Prostate gland (tissue), 2 donors: Measurements from ENCODE around the gene ATP10B. TPM values are rescaled to one million over a fixed set of nuclear protein-coding genes. Genes with fewer than 3 reads are reported as not detected.

Experiments
- DNase-seq: peaks from one replicate; pipeline ENCODE4 v3.0.0-alpha.2; 2019; ENCODE audit warnings: low spot score
- H3K27ac ChIP-seq, 2 donors: fragments of 200-600 bp; sonication (generic); 2 replicates each; pipeline ENCODE4 v1.5.1; 2017 to 2019
- H3K27me3 ChIP-seq: fragments of 200-600 bp; sonication (generic); replicated peaks from 2 replicates; pipeline ENCODE4 v1.5.1; 2019; ENCODE audit not compliant: insufficient read depth
- H3K36me3 ChIP-seq, 2 donors: fragments of 200-600 bp; sonication (generic); 1 replicate in 1 of 2; 2 replicates in 1 of 2; pipeline versions ENCODE4 v1.5.1 to v1.8.1; 2017 to 2019
- H3K4me1 ChIP-seq: fragments of 200-600 bp; sonication (generic); replicated peaks from 2 replicates; pipeline ENCODE4 v1.5.1; 2019
- H3K4me3 ChIP-seq, 2 donors: fragments of 200-600 bp; sonication (generic); 2 replicates each; pipeline ENCODE4 v1.5.1; 2017 to 2019
- H3K9me3 ChIP-seq: fragments of 200-600 bp; sonication (generic); 2 replicates; pipeline ENCODE4 v1.5.1; 2017
- POLR2A ChIP-seq: fragments of 450-650 bp; IDR thresholded peaks from one replicate; pipeline ENCODE4 v1.6.1; 2016; ENCODE audit warnings: antibody characterized with exemption, mild to moderate bottlenecking
- POLR2AphosphoS5 ChIP-seq: sonication (generic); formaldehyde crosslinking; IDR thresholded peaks from one replicate; pipeline ENCODE4 v1.6.1; 2017; ENCODE audit warnings: antibody characterized with exemption
- WGBS: methylation state at CpG from one replicate; pipeline ENCODE4 v1.1.5; 2018; 5-methylcytosine and 5-hydroxymethylcytosine counted together
- intact Hi-C: fragments of 100-400 bp; cut with DNase I; formaldehyde crosslinking; loops from one replicate; pipeline ENCODE4 v1.14.2; 2022
- total RNA-seq, 2 donors: library from RNA; depleted of rRNA; stranded (reverse); fragments of >200 nt; gene quantifications; one replicate each; pipeline ENCODE4 v1.1.0, GENCODE V29; 2016
- TF ChIP-seq, protein P1 (sequence below), 4 experiments: fragments of 200-600 bp in 2 of 4; fragments of 450-650 bp in 2 of 4; sonication (generic) in 2 of 4; IDR thresholded peaks; 1 replicate in 3 of 4; 2 replicates in 1 of 4; pipeline ENCODE4 v1.5.1; 2016 to 2019; ENCODE audit warnings: antibody characterized with exemption in 4 of 4, mild to moderate bottlenecking in 2 of 4, moderate library complexity in 2 of 4

ATP10B gene
- total RNA-seq, 2 donors from 2014 or later: 0.74 TPM; not detected in 1

DNA sequence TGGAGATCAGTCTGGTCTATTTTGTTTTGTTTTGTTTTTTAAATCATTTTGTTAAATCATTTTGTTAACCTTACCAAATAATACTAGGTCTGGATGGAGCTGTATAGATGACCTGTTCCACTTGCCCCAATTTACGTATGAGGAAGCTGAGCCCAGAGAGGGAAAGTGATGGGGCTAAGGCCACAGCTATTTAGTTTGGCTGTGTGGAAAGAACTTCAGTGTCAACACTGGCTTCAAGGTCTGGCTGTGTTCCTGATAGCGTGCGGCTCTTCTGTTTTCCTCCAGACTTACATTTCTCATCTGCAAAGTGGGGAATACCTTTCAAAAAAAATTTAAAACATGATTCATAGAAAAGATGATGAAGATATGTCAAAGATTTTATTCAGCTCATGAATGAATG is 317.9 kb downstream of the ATP10B start:
- Histone ChIP-seq H3K36me3 (no peaks in the 10 kb centered on the region), H3K4me3 (no peak overlapping the region), H3K4me1 (no peaks in the 10 kb centered on the region), H3K9me3 (no peaks in the 10 kb centered on the region), H3K27me3 (no peaks in the 10 kb centered on the region), H3K27ac (no peak overlapping the region)
- intact Hi-C loops: no loop called here
- DNase-seq: no peak
- TF ChIP-seq POLR2A (no peak), POLR2AphosphoS5 (no peak)
- TF ChIP-seq, protein P1, sequence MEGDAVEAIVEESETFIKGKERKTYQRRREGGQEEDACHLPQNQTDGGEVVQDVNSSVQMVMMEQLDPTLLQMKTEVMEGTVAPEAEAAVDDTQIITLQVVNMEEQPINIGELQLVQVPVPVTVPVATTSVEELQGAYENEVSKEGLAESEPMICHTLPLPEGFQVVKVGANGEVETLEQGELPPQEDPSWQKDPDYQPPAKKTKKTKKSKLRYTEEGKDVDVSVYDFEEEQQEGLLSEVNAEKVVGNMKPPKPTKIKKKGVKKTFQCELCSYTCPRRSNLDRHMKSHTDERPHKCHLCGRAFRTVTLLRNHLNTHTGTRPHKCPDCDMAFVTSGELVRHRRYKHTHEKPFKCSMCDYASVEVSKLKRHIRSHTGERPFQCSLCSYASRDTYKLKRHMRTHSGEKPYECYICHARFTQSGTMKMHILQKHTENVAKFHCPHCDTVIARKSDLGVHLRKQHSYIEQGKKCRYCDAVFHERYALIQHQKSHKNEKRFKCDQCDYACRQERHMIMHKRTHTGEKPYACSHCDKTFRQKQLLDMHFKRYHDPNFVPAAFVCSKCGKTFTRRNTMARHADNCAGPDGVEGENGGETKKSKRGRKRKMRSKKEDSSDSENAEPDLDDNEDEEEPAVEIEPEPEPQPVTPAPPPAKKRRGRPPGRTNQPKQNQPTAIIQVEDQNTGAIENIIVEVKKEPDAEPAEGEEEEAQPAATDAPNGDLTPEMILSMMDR (IDR thresholded peaks at IDR 0.05): no peak
- 51% methylated on average over 3 of the region's 3 CpGs for WGBS

DNA sequence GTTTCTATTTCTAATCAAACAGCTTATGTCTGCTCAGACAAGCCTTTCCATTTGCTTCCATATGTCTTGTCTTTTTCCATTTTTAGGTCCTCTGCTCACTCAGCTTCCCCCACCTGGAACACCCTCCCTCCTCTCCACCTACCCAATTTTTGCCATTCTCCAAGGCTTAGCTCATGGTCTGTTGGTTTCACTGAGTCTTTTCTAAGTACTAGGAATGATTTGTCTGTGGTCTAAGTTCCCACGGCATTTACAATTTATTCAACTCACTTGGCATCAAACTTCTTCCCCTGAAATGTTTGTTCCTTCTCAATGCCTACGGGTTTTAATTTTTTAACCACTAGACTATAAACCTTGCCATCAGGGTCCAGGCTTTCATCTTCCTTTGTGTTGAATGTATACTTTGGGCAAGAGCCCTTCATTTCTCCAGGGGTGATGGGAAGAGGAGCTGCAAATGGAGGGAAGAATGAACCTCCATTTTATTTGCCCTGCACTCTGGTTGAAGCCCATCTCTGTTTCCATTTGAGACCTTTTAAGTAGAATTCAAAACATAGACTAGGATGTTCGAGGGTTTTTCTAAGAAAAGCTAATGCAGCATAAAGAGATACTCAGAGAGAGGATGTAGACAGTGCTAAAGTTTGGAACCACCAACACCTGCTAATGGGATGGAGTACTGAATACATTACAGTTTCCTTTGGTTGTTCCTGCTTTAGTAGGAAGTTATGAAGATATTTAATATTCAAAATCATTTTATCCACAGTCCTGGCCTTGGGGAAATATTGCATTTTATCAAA is 326.3 kb downstream of the ATP10B start:
- TF ChIP-seq POLR2AphosphoS5 (no peak), POLR2A (no peak)
- TF ChIP-seq, protein P1 (IDR thresholded peaks at IDR 0.05): no peak
- WGBS: 55% methylated on average over 3 of the region's 3 CpGs
- Histone ChIP-seq H3K4me3 (no peak overlapping the region), H3K27ac (no peak overlapping the region), H3K9me3 (no peaks in the 10 kb centered on the region), H3K36me3 (no peaks in the 10 kb centered on the region), H3K27me3 (no peaks in the 10 kb centered on the region), H3K4me1 (no peaks in the 10 kb centered on the region)
- intact Hi-C loops: no loop called here
- no peak for DNase-seq

DNA sequence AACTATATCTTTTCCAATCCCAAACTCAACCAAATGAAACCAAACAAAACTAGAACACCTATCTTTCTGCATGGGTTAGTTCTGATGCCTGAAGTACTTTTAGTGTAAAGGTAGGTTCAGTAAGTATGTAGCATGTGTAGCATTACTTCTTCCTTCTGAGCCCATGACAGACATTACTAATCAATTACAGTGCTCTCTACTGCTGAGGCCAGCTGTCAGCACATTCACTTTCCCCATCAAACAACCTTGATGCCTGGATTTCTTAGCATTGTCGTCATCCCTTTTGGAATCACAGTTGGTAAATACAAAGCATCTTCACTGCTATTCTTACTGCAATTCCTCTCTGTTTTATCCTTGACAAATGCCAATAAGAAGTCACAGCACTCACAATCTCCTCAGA is 327.2 kb downstream of the ATP10B start:
- no peaks in the 10 kb centered on the region for H3K36me3 ChIP-seq
- TF ChIP-seq POLR2AphosphoS5: no peak
- TF ChIP-seq POLR2A: no peak
- TF ChIP-seq, protein P1 (IDR thresholded peaks at IDR 0.05): no peak
- 84% methylated on average over 1 of the region's 1 CpG for WGBS
- no peaks in the 10 kb centered on the region for H3K4me1 ChIP-seq
- intact Hi-C loops: no loop called here
- DNase-seq: no peak
- H3K9me3 ChIP-seq: no peaks in the 10 kb centered on the region
- no peak overlapping the region for H3K27ac ChIP-seq
- no peaks in the 10 kb centered on the region for H3K27me3 ChIP-seq
- no peak overlapping the region for H3K4me3 ChIP-seq

DNA sequence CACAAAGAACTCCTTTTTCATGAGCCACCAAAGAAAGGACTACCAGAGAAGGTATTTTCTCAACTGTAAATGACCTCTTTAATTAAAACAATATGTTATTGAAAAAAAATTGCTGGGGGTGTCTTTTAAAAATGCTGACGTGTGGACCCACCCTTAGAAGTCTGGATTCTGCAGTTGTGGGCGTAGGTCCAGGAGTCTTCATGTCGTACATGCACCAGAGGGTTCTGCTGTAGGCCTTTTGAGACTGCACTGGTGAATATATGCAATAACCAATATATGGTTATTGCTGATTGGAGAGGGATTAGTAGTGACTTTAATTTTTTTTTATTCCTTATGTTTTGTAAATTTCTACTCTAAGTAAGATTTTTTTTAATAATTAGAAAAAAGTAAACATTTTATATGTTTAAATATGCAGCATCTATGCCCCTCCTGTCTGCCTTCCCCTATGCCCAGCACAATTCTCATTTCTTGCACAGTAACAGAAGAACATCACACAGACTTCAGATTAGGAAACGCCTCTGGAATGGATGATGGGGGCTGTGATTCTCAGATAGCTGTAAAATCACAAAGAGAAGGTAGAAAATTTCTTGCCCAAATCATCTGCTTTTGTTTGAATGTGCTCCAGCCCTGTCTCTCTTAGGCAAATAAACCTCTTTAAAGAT is 328.4 kb downstream of the ATP10B start:
- Histone ChIP-seq H3K4me3 (no peak overlapping the region), H3K27ac (no peak overlapping the region), H3K27me3 (no peaks in the 10 kb centered on the region), H3K36me3 (no peaks in the 10 kb centered on the region), H3K9me3 (no peaks in the 10 kb centered on the region), H3K4me1 (no peaks in the 10 kb centered on the region)
- TF ChIP-seq, protein P1 (IDR thresholded peaks at IDR 0.05): no peak
- TF ChIP-seq POLR2A (no peak), POLR2AphosphoS5 (no peak)
- no peak for DNase-seq
- intact Hi-C loops: no loop called here
- 58% methylated on average over 4 of the region's 4 CpGs for WGBS

DNA sequence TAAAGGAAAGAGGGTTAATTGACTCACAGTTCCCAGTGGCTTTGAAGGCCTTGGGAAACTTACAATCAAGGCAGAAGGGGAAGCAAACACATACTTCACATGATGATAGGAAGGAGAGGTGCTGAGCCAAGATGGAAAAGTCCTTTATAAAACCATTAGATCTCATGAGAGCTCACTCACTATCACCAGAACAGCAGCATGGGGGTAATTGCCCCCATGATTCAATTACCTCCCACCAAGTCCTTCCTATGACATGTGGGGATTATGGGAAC is 330.7 kb downstream of the ATP10B start:
- Histone ChIP-seq H3K27me3 (no peaks in the 10 kb centered on the region), H3K36me3 (no peaks in the 10 kb centered on the region), H3K4me1 (no peaks in the 10 kb centered on the region), H3K9me3 (no peaks in the 10 kb centered on the region), H3K4me3 (no peak overlapping the region), H3K27ac (no peak overlapping the region)
- TF ChIP-seq, protein P1 (IDR thresholded peaks at IDR 0.05): no peak
- TF ChIP-seq POLR2A (no peak), POLR2AphosphoS5 (no peak)
- intact Hi-C loops: no loop called here
- no peak for DNase-seq
